HepG2 (cell line): ENCODE data around the gene RIMS3. TPM values are rescaled to one million over a fixed set of nuclear protein-coding genes. Genes with fewer than 3 reads are reported as not detected.

Source experiments
- FOXC1 ChIP-seq: sonication (generic); formaldehyde crosslinking; IDR thresholded peaks from 2 replicates; pipeline ENCODE4 v1.8.0; 2022; ENCODE audit warnings: mild to moderate bottlenecking, missing genetic modification reagents, borderline replicate concordance
- KLF9 ChIP-seq: IDR thresholded peaks from 2 replicates; pipeline ENCODE4 v1.6.1; 2016; ENCODE audit warnings: low read depth
- MED13 ChIP-seq: sonication (generic); formaldehyde crosslinking; IDR thresholded peaks from 2 replicates; pipeline ENCODE4 v1.5.0; 2020; ENCODE audit warnings: missing genetic modification reagents
- TBP ChIP-seq: sonication (generic); formaldehyde crosslinking; IDR thresholded peaks from 2 replicates; pipeline ENCODE4 v1.5.0; 2020; ENCODE audit warnings: missing genetic modification reagents
- UBTF ChIP-seq: sonication (generic); formaldehyde crosslinking; IDR thresholded peaks from 2 replicates; pipeline ENCODE4 v1.4.0; 2020; ENCODE audit warnings: mild to moderate bottlenecking, missing genetic modification reagents
- ZBTB43 ChIP-seq: sonication (generic); formaldehyde crosslinking; conservative IDR thresholded peaks from 2 replicates; pipeline ENCODE4 v1.4.0; 2020; ENCODE audit warnings: missing genetic modification reagents
- ZNF10 ChIP-seq: sonication (generic); formaldehyde crosslinking; IDR thresholded peaks from 2 replicates; pipeline ENCODE4 v1.4.0; 2020; ENCODE audit warnings: mild to moderate bottlenecking, low read depth, missing genetic modification reagents, borderline replicate concordance
- ZNF160 ChIP-seq: sonication (generic); formaldehyde crosslinking; IDR thresholded peaks from 2 replicates; pipeline ENCODE4 v1.8.0; 2022; ENCODE audit warnings: mild to moderate bottlenecking, inconsistent platforms, missing genetic modification reagents
- ZNF264 ChIP-seq: sonication (generic); formaldehyde crosslinking; IDR thresholded peaks from 2 replicates; pipeline ENCODE4 v1.4.0; 2020; ENCODE audit warnings: missing genetic modification reagents
- ZNF549 ChIP-seq: sonication (generic); formaldehyde crosslinking; IDR thresholded peaks from 2 replicates; pipeline ENCODE4 v1.5.0; 2020; ENCODE audit warnings: missing genetic modification reagents
- ZNF770 ChIP-seq: sonication (generic); formaldehyde crosslinking; IDR thresholded peaks from 2 replicates; pipeline ENCODE4 v1.5.0; 2020; ENCODE audit warnings: mild to moderate bottlenecking, missing genetic modification reagents
- ZNF850 ChIP-seq: sonication (generic); formaldehyde crosslinking; conservative IDR thresholded peaks from 2 replicates; pipeline ENCODE4 v1.9.0; 2021; ENCODE audit warnings: mild to moderate bottlenecking, missing genetic modification reagents
- ZSCAN29 ChIP-seq: sonication (generic); formaldehyde crosslinking; conservative IDR thresholded peaks from 2 replicates; pipeline ENCODE4 v1.4.0; 2020; ENCODE audit warnings: mild to moderate bottlenecking, missing genetic modification reagents
- polyA plus RNA-seq, 8 experiments: library from polyadenylated mRNA; depleted of rRNA in 3 of 8; stranded (reverse) in 7 of 8; unstranded in 1 of 8; fragments of >200 nt; fragmentation: Illumina TruSeq in 4 of 8; extraction: Trizol in 4 of 8; gene quantifications; 2 replicates each; pipeline versions ENCODE4 v1.2.1 to v1.2.3, GENCODE V29; 2011 to 2016; ENCODE audit warnings: low read depth in 4 of 8, missing spikeins in 1 of 8, mixed read lengths in 1 of 8; ENCODE audit not compliant: insufficient read depth in 1 of 8
- total RNA-seq, 5 experiments: library from RNA; depleted of rRNA; stranded (reverse); fragments of >200 nt; fragmentation: Illumina TruSeq; extraction: Trizol; gene quantifications; 2 replicates each; pipeline ENCODE4 v1.2.3, GENCODE V29; 2016; ENCODE audit warnings: low read depth in 1 of 5
- TF ChIP-seq, protein P1 (sequence below): sonication (generic); formaldehyde crosslinking; IDR thresholded peaks from 2 replicates; pipeline ENCODE4 v1.4.0; 2020; ENCODE audit warnings: missing genetic modification reagents
- TF ChIP-seq, protein P2 (sequence below): sonication (generic); formaldehyde crosslinking; IDR thresholded peaks from 2 replicates; pipeline ENCODE4 v1.4.0; 2020; ENCODE audit warnings: missing genetic modification reagents

Gene RIMS3
- total and polyA plus RNA-seq, 2 of the 13 experiments (the other 11 are each of a cell fraction or from before 2014, with no cell fraction given), result 2.1 to 5.4 TPM

DNA sequence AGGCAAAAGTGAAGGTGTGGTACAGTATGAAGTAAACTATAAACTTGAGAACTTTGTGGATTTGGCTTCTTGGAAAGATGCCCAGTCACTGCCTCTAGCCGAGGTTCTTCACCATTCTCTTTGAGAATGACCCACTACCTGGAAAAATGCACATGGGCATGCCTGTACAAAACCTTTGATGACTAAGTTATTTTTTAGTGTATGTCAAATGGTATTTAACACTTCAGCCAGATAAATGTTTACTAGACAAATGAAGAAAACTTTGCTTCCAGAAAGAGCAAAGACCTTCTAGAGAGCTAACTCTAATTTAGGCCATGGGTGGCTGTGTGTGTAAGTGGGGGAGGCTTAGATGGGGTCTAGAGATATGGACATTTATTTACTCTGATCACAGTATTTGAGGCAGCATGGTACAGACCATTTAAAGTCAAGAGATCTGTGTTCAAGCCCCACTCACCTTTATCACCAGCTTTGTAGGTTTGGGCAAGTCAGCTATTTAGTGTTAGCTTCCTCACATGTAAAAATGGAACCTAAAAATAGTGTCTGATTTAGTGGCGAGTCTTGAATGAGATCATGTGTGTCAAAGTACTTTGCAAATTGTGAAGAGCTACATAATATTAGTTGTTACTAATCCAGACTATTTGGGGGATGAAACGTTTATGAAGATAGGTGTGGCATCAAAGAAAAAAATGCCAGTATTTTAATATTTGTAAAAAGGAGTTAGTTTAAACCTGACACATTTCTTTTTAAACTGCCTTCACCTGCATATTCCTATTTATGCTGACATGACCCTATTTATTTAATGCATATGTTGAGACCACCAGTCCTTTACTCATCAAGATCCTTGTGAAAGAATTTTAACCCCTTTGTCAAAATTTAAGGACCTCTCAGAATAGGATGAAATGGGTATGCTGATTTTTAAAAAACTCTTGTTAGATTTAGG lies 46.3 kb upstream of the RIMS3 start (continued):
- TF ChIP-seq, protein P1, sequence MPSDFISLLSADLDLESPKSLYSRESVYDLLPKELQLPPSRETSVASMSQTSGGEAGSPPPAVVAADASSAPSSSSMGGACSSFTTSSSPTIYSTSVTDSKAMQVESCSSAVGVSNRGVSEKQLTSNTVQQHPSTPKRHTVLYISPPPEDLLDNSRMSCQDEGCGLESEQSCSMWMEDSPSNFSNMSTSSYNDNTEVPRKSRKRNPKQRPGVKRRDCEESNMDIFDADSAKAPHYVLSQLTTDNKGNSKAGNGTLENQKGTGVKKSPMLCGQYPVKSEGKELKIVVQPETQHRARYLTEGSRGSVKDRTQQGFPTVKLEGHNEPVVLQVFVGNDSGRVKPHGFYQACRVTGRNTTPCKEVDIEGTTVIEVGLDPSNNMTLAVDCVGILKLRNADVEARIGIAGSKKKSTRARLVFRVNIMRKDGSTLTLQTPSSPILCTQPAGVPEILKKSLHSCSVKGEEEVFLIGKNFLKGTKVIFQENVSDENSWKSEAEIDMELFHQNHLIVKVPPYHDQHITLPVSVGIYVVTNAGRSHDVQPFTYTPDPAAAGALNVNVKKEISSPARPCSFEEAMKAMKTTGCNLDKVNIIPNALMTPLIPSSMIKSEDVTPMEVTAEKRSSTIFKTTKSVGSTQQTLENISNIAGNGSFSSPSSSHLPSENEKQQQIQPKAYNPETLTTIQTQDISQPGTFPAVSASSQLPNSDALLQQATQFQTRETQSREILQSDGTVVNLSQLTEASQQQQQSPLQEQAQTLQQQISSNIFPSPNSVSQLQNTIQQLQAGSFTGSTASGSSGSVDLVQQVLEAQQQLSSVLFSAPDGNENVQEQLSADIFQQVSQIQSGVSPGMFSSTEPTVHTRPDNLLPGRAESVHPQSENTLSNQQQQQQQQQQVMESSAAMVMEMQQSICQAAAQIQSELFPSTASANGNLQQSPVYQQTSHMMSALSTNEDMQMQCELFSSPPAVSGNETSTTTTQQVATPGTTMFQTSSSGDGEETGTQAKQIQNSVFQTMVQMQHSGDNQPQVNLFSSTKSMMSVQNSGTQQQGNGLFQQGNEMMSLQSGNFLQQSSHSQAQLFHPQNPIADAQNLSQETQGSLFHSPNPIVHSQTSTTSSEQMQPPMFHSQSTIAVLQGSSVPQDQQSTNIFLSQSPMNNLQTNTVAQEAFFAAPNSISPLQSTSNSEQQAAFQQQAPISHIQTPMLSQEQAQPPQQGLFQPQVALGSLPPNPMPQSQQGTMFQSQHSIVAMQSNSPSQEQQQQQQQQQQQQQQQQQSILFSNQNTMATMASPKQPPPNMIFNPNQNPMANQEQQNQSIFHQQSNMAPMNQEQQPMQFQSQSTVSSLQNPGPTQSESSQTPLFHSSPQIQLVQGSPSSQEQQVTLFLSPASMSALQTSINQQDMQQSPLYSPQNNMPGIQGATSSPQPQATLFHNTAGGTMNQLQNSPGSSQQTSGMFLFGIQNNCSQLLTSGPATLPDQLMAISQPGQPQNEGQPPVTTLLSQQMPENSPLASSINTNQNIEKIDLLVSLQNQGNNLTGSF (CRISPR knock-in tag), result no peak
- no peak for TF ChIP-seq ZNF160 (CRISPR knock-in tag)
- TF ChIP-seq, protein P2, sequence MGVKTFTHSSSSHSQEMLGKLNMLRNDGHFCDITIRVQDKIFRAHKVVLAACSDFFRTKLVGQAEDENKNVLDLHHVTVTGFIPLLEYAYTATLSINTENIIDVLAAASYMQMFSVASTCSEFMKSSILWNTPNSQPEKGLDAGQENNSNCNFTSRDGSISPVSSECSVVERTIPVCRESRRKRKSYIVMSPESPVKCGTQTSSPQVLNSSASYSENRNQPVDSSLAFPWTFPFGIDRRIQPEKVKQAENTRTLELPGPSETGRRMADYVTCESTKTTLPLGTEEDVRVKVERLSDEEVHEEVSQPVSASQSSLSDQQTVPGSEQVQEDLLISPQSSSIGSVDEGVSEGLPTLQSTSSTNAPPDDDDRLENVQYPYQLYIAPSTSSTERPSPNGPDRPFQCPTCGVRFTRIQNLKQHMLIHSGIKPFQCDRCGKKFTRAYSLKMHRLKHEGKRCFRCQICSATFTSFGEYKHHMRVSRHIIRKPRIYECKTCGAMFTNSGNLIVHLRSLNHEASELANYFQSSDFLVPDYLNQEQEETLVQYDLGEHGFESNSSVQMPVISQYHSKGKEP (CRISPR knock-in tag), result no peak
- no peak for TF ChIP-seq UBTF
- no peak for TF ChIP-seq FOXC1 (CRISPR knock-in tag)
- no peak for TF ChIP-seq ZBTB43 (CRISPR knock-in tag)
- TF ChIP-seq ZNF549 (CRISPR knock-in tag), result no peak
- no peak for TF ChIP-seq TBP (CRISPR knock-in tag)
- TF ChIP-seq KLF9 (CRISPR knock-in tag), result no peak
- TF ChIP-seq MED13 (CRISPR knock-in tag), result no peak
- no peak for TF ChIP-seq ZNF10
- no peak for TF ChIP-seq ZNF770
- TF ChIP-seq ZNF850, result no peak
- TF ChIP-seq ZSCAN29 (CRISPR knock-in tag), result no peak
- TF ChIP-seq ZNF264 (CRISPR knock-in tag), result no peak
